Measurements from ENCODE around the gene LARP1.

- TF ChIP-seq EP300 (IDR thresholded peaks at IDR 0.05; ENCODE audit: borderline replicate concordance), result no peak
- TF ChIP-seq ZBTB7A (IDR thresholded peaks at IDR 0.05; ENCODE audit: low read depth), result no peak
- no peak for TF ChIP-seq FOXM1 (IDR thresholded peaks at IDR 0.05; ENCODE audit: borderline replicate concordance, low read depth)
- TF ChIP-seq TAF1 (IDR thresholded peaks at IDR 0.05; ENCODE audit: low read depth), result no peak
- no peak for TF ChIP-seq EGR1 (IDR thresholded peaks at IDR 0.05)
- no peak for TF ChIP-seq REST (IDR thresholded peaks at IDR 0.05; ENCODE audit: low read depth)
- no peak for TF ChIP-seq RAD21 (IDR thresholded peaks at IDR 0.05; ENCODE audit: low read depth)
- no peak for TF ChIP-seq CEBPB (IDR thresholded peaks at IDR 0.05)
- no peak for TF ChIP-seq NFIC (IDR thresholded peaks at IDR 0.05)
Observed at GRCh38 chr5:154784856-154785255, 29.7 kb downstream of the LARP1 start.

All from Ishikawa (cell line).